Activated naive CD8-positive, alpha-beta T cell treated with anti-CD3 and anti-CD28 coated beads for 36 hours (primary cell): ENCODE measurements around the gene TFF2. TPM values are rescaled to one million over a fixed set of nuclear protein-coding genes. Genes with fewer than 3 reads are reported as not detected.

ENCODE experiments used
- DNase-seq: peaks from one replicate; pipeline ENCODE4 v3.0.0; 2021
- H3K27ac Mint-ChIP-seq: one replicate; pipeline ENCODE4 v1.8.0; 2022; ENCODE audit warnings: mild to moderate bottlenecking, moderate library complexity, mixed read lengths
- H3K27me3 Mint-ChIP-seq: one replicate; pipeline ENCODE4 v1.8.0; 2022; ENCODE audit warnings: mild to moderate bottlenecking, mixed read lengths
- H3K36me3 Mint-ChIP-seq: one replicate; pipeline ENCODE4 v1.8.0; 2021; ENCODE audit warnings: mild to moderate bottlenecking, mixed read lengths
- H3K4me1 Mint-ChIP-seq: one replicate; pipeline ENCODE4 v1.8.0; 2021; ENCODE audit warnings: mixed read lengths
- H3K4me3 Mint-ChIP-seq: one replicate; pipeline ENCODE4 v1.8.0; 2022; ENCODE audit warnings: mild to moderate bottlenecking, moderate library complexity, mixed read lengths
- H3K9me3 Mint-ChIP-seq: one replicate; pipeline ENCODE4 v1.8.0; 2022; ENCODE audit warnings: mixed read lengths
- total RNA-seq, 2 experiments: library from RNA; stranded (reverse); gene quantifications; one replicate each; pipeline ENCODE4 v1.2.3, GENCODE V29; 2021

Gene TFF2
- not detected for total RNA-seq

GRCh38 chr21:42350927-42351426 lies at the start of gene TFF2:
TFF2 (minus strand) TSS chr21:42350994; CDS start chr21:42350957, 37 bp downstream.
- Mint-ChIP-seq H3K9me3 (peaks cover 12% of the 10 kb centered on the region), H3K4me1 (no peaks in the 10 kb centered on the region), H3K4me3 (no peak within 1 kb of the TSS), H3K36me3 (peaks cover 3% of the 10 kb centered on the region), H3K27me3 (no peaks in the 10 kb centered on the region), H3K27ac (no peak within 1 kb of the TSS)
- DNase-seq = no peak

DNA sequence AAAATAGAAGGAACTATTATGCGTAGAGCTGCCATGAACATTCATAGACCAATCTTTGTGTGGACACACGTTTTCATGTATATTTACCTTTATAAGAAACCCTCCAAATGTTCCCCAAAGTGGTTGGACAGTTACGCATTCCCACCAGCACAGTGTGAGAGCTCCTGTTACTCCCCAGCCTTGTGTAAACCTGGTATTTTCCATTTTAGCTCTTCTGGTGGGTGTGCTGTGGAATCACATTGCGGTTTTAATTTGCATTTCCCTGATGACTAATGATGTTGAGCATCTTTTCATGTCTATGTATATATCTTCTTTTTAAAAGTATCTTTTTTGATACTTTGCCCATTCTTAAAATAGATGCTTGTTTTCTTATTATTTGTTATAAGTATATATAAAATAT lies 49.7 kb upstream of the TFF2 start:
- Mint-ChIP-seq H3K4me3 (peak overlapping the region; percentile 42), H3K36me3 (peaks cover 71% of the 10 kb centered on the region), H3K9me3 (peaks cover 7% of the 10 kb centered on the region)

GRCh38 chr21:42398436-42399028 lies 47.7 kb upstream of the TFF2 start:
- DNase-seq = no peak
- H3K36me3 Mint-ChIP-seq = peaks cover 63% of the 10 kb centered on the region
- no peak overlapping the region for H3K4me3 Mint-ChIP-seq
- H3K27me3 Mint-ChIP-seq = no peaks in the 10 kb centered on the region
- peak overlapping the region; percentile 76 for H3K27ac Mint-ChIP-seq
- H3K4me1 Mint-ChIP-seq = peaks cover 54% of the 10 kb centered on the region
- H3K9me3 Mint-ChIP-seq = peaks cover 7% of the 10 kb centered on the region

More for the DNA sequence above, 49.7 kb upstream of the TFF2 start:
- Mint-ChIP-seq H3K4me1 (peaks cover 49% of the 10 kb centered on the region), H3K27ac (peak overlapping the region; percentile 75), H3K27me3 (no peaks in the 10 kb centered on the region)
- DNase-seq = no peak

GRCh38 chr21:42397746-42398394 lies 47.1 kb upstream of the TFF2 start:
- Mint-ChIP-seq H3K4me1 (peaks cover 59% of the 10 kb centered on the region), H3K36me3 (peaks cover 67% of the 10 kb centered on the region), H3K27ac (peak overlapping the region; percentile 78), H3K9me3 (peaks cover 7% of the 10 kb centered on the region), H3K4me3 (no peak overlapping the region), H3K27me3 (no peaks in the 10 kb centered on the region)
- DNase-seq = no peak

- Mint-ChIP-seq H3K27ac (peak overlapping the region; percentile 78), H3K9me3 (peaks cover 7% of the 10 kb centered on the region), H3K4me3 (no peak overlapping the region), H3K27me3 (no peaks in the 10 kb centered on the region), H3K4me1 (peaks cover 63% of the 10 kb centered on the region), H3K36me3 (peaks cover 68% of the 10 kb centered on the region)
- DNase-seq = no peak
Observed at GRCh38 chr21:42396799-42397745, 46.3 kb upstream of the TFF2 start.

- Mint-ChIP-seq H3K9me3 (no peaks in the 10 kb centered on the region), H3K36me3 (peaks cover 70% of the 10 kb centered on the region), H3K27ac (no peak within 1 kb of the TSS)
Observed at GRCh38 chr21:42395905-42396651, 45.3 kb upstream of the TFF2 start, which contains the start of gene TMPRSS3. TMPRSS3 (minus strand) TSS chr21:42396052; CDS start chr21:42395417, 635 bp downstream.

DNA sequence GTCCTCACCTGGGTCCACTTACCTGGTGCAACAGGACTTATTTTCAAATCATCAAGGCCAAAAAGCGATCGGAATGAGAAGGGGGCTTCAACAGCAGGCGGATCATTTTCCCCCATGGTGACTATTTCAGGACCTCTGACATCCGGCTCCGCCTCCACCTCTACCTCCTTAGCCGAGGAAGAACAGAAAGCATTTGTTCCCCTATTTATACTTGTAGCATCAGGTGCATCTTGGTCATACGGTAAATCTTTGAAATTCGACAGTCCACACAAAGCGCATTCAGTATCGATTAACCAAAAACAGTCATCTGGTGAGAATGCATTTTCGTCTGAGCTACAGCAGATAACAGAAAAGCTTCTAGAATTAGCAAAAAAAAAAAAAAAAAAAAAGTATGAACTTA lies 44.5 kb upstream of the TFF2 start:
- no peaks in the 10 kb centered on the region for H3K9me3 Mint-ChIP-seq
- no peaks in the 10 kb centered on the region for H3K27me3 Mint-ChIP-seq
- no peak for DNase-seq
- peaks cover 76% of the 10 kb centered on the region for H3K36me3 Mint-ChIP-seq
- H3K4me3 Mint-ChIP-seq = no peak overlapping the region
- peaks cover 58% of the 10 kb centered on the region for H3K4me1 Mint-ChIP-seq
- H3K27ac Mint-ChIP-seq = no peak overlapping the region

More at GRCh38 chr21:42395905-42396651, 45.3 kb upstream of the TFF2 start, which contains the start of gene TMPRSS3:
- no peak within 1 kb of the TSS for H3K4me3 Mint-ChIP-seq
- peaks cover 58% of the 10 kb centered on the region for H3K4me1 Mint-ChIP-seq
- H3K27me3 Mint-ChIP-seq = no peaks in the 10 kb centered on the region
- no peak for DNase-seq

GRCh38 chr21:42393443-42393950 lies 42.7 kb upstream of the TFF2 start:
- H3K4me3 Mint-ChIP-seq = peak overlapping the region; percentile 51
- peak overlapping the region; percentile 85 for H3K27ac Mint-ChIP-seq
- DNase-seq = no peak
- no peaks in the 10 kb centered on the region for H3K9me3 Mint-ChIP-seq
- H3K27me3 Mint-ChIP-seq = no peaks in the 10 kb centered on the region
- H3K36me3 Mint-ChIP-seq = peaks cover 84% of the 10 kb centered on the region
- H3K4me1 Mint-ChIP-seq = peaks cover 62% of the 10 kb centered on the region

DNA sequence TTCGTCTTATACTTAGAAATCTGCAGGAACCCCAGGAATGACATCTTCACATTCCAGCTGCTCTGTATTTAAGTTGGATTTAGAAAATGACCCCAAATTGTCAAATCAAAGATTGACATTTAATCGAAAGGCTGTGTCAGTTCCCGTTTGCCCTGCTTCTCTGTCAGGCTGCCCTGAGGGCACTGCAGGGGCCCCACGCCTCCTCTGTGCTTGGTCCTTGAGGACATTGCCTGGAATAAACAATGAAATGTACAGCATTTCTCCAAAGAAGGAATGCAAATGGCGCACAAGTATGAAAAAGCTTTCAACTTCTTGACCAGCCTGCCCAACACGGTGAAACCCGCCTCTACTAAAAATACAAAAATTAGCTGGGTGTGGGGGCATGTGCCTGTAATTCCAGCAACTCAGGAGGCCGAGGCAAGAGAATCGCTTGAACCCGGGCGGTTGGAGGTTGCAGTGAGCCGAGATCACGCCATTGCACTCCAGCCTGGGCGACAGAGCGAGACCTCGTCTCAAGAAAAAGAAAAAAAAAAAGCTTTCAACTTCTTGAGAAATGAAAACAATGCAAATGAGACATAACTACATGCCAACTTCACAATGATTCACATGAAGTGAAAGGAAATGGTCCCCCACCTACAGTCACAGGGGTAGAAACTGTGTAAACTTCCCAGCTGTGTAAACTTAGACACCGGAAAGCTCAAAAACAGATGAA lies 42.1 kb upstream of the TFF2 start:
- DNase-seq = no peak
- Mint-ChIP-seq H3K27me3 (no peaks in the 10 kb centered on the region), H3K9me3 (no peaks in the 10 kb centered on the region), H3K36me3 (peaks cover 84% of the 10 kb centered on the region), H3K27ac (peak overlapping the region; percentile 85), H3K4me1 (peaks cover 61% of the 10 kb centered on the region), H3K4me3 (peak overlapping the region; percentile 51)

GRCh38 chr21:42391297-42391696 lies 40.5 kb upstream of the TFF2 start:
- H3K4me3 Mint-ChIP-seq = no peak overlapping the region
- H3K27ac Mint-ChIP-seq = no peak overlapping the region
- no peaks in the 10 kb centered on the region for H3K27me3 Mint-ChIP-seq
- H3K36me3 Mint-ChIP-seq = peaks cover 82% of the 10 kb centered on the region
- no peak for DNase-seq
- no peaks in the 10 kb centered on the region for H3K9me3 Mint-ChIP-seq
- peaks cover 62% of the 10 kb centered on the region for H3K4me1 Mint-ChIP-seq

DNA sequence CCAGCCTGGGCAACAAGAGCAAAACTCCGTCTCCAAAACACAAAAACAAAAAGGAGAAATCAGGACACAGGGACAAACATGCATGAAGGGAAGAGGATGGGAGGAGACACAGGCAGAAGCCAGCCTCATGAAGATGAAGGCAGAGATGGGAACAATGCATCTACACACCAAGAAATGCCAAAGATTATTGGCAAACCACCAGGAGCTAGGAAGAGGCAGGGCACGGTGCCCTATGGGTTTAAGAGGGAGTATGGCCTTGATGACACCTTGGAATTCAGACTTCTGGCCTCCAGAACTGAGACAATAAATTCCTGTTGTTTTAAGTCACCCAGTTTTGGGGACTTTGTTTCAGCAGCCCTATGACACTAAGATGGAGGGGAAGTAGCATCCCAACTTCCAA lies 39.9 kb upstream of the TFF2 start:
- H3K27ac Mint-ChIP-seq = no peak overlapping the region
- H3K27me3 Mint-ChIP-seq = no peaks in the 10 kb centered on the region
- no peaks in the 10 kb centered on the region for H3K9me3 Mint-ChIP-seq
- no peak for DNase-seq
- no peak overlapping the region for H3K4me3 Mint-ChIP-seq
- peaks cover 62% of the 10 kb centered on the region for H3K4me1 Mint-ChIP-seq
- peaks cover 84% of the 10 kb centered on the region for H3K36me3 Mint-ChIP-seq

- no peak overlapping the region for H3K4me3 Mint-ChIP-seq
- H3K4me1 Mint-ChIP-seq = peaks cover 62% of the 10 kb centered on the region
- no peaks in the 10 kb centered on the region for H3K27me3 Mint-ChIP-seq
- no peaks in the 10 kb centered on the region for H3K9me3 Mint-ChIP-seq
- no peak overlapping the region for H3K27ac Mint-ChIP-seq
- peaks cover 84% of the 10 kb centered on the region for H3K36me3 Mint-ChIP-seq
- DNase-seq = no peak
Observed at GRCh38 chr21:42390193-42390592, 39.4 kb upstream of the TFF2 start.

GRCh38 chr21:42389449-42389835 lies 38.6 kb upstream of the TFF2 start:
- H3K27me3 Mint-ChIP-seq = no peaks in the 10 kb centered on the region
- peaks cover 63% of the 10 kb centered on the region for H3K4me1 Mint-ChIP-seq
- H3K36me3 Mint-ChIP-seq = peaks cover 82% of the 10 kb centered on the region
- DNase-seq = no peak
- no peaks in the 10 kb centered on the region for H3K9me3 Mint-ChIP-seq
- no peak overlapping the region for H3K27ac Mint-ChIP-seq
- H3K4me3 Mint-ChIP-seq = no peak overlapping the region
